GM19455 (cell line): ENCODE measurements around the gene PKN2.

Experiments
- ATAC-seq: cut with Tn5 transposase; IDR thresholded peaks from one replicate; pipeline ENCODE4 v1.9.1; 2021; ENCODE audit not compliant: unreplicated experiment

Gene PKN2

GRCh38 chr1:88683541-88684481 is at the start of gene PKN2:
PKN2 (plus strand) TSS chr1:88684273; CDS start chr1:88684581, 308 bp downstream.
- peak; percentile 89 for ATAC-seq

GRCh38 chr1:88634538-88634937 is 49.5 kb upstream of the PKN2 start:
- no peak for ATAC-seq

- no peak for ATAC-seq
Observed at GRCh38 chr1:88640060-88640459, 44.0 kb upstream of the PKN2 start.

- no peak for ATAC-seq
Observed at GRCh38 chr1:88645886-88646285, 38.2 kb upstream of the PKN2 start.

- no peak for ATAC-seq
Observed at GRCh38 chr1:88646476-88647248, 37.4 kb upstream of the PKN2 start.

- no peak for ATAC-seq
Observed at GRCh38 chr1:88647249-88647645, 36.8 kb upstream of the PKN2 start.

- ATAC-seq: no peak
Observed at GRCh38 chr1:88647749-88648415, 36.2 kb upstream of the PKN2 start.

- no peak for ATAC-seq
Observed at GRCh38 chr1:88648706-88649105, 35.4 kb upstream of the PKN2 start.

- no peak for ATAC-seq
Observed at GRCh38 chr1:88649932-88650331, 34.1 kb upstream of the PKN2 start.

- no peak for ATAC-seq
Observed at GRCh38 chr1:88650676-88651418, 33.2 kb upstream of the PKN2 start.

GRCh38 chr1:88655140-88655539 is 28.9 kb upstream of the PKN2 start:
- no peak for ATAC-seq

- no peak for ATAC-seq
Observed at GRCh38 chr1:88655685-88656299, 28.3 kb upstream of the PKN2 start.

GRCh38 chr1:88658419-88658818 is 25.7 kb upstream of the PKN2 start:
- ATAC-seq: no peak

- no peak for ATAC-seq
Observed at GRCh38 chr1:88659552-88659951, 24.5 kb upstream of the PKN2 start.

GRCh38 chr1:88661188-88661587 is 22.9 kb upstream of the PKN2 start:
- no peak for ATAC-seq

GRCh38 chr1:88661951-88662699 is 21.9 kb upstream of the PKN2 start:
- ATAC-seq: no peak

- ATAC-seq: no peak
Observed at GRCh38 chr1:88662723-88663122, 21.4 kb upstream of the PKN2 start.

GRCh38 chr1:88668405-88668804 is 15.7 kb upstream of the PKN2 start:
- ATAC-seq: no peak

GRCh38 chr1:88670462-88670861 is 13.6 kb upstream of the PKN2 start:
- no peak for ATAC-seq

- no peak for ATAC-seq
Observed at GRCh38 chr1:88673446-88673845, 10.6 kb upstream of the PKN2 start.
